NAMALWA (cell line): Measurements from ENCODE around the gene CHRDL1.

ENCODE experiments used
- DNase-seq: peaks from one replicate; pipeline ENCODE4 v3.0.0-alpha.2; 2015; ENCODE audit warnings: low spot score

Gene CHRDL1

GRCh38 chrX:110743679-110744340, 51.8 kb downstream of the CHRDL1 start:
- DNase-seq = no peak

- DNase-seq = no peak
Observed at GRCh38 chrX:110741213-110741796, 54.3 kb downstream of the CHRDL1 start.

- no peak for DNase-seq
Observed at GRCh38 chrX:110734894-110735541, 60.6 kb downstream of the CHRDL1 start.

- no peak for DNase-seq
Observed at GRCh38 chrX:110734271-110734670, 61.3 kb downstream of the CHRDL1 start.

GRCh38 chrX:110733166-110733565, 62.5 kb downstream of the CHRDL1 start:
- DNase-seq = no peak

GRCh38 chrX:110732266-110732665, 63.4 kb downstream of the CHRDL1 start:
- DNase-seq = no peak

GRCh38 chrX:110723844-110724243, 71.8 kb downstream of the CHRDL1 start:
- DNase-seq = no peak

GRCh38 chrX:110722135-110722534, 73.5 kb downstream of the CHRDL1 start:
- no peak for DNase-seq

- no peak for DNase-seq
Observed at GRCh38 chrX:110713666-110714065, 82.0 kb downstream of the CHRDL1 start.

GRCh38 chrX:110706446-110706845, 89.2 kb downstream of the CHRDL1 start:
- DNase-seq = no peak

- DNase-seq = no peak
Observed at GRCh38 chrX:110703641-110704040, 92.0 kb downstream of the CHRDL1 start.

- DNase-seq = no peak
Observed at GRCh38 chrX:110699109-110699508, 96.5 kb downstream of the CHRDL1 start.

- no peak for DNase-seq
Observed at GRCh38 chrX:110698696-110699095, 96.9 kb downstream of the CHRDL1 start.

GRCh38 chrX:110692866-110693265, 102.8 kb downstream of the CHRDL1 start:
- no peak for DNase-seq

GRCh38 chrX:110691446-110691845, 104.2 kb downstream of the CHRDL1 start:
- no peak for DNase-seq

GRCh38 chrX:110684653-110685052, 111.0 kb downstream of the CHRDL1 start:
- DNase-seq = no peak

GRCh38 chrX:110683925-110684324, 111.7 kb downstream of the CHRDL1 start:
- no peak for DNase-seq

GRCh38 chrX:110678591-110678990, 117.0 kb downstream of the CHRDL1 start:
- no peak for DNase-seq

- DNase-seq = no peak
Observed at GRCh38 chrX:110675886-110676285, 119.7 kb downstream of the CHRDL1 start.

- no peak for DNase-seq
Observed at GRCh38 chrX:110671068-110671803, 124.4 kb downstream of the CHRDL1 start.

- no peak for DNase-seq
Observed at GRCh38 chrX:110669572-110669971, 126.0 kb downstream of the CHRDL1 start.

- DNase-seq = no peak
Observed at GRCh38 chrX:110667706-110668105, 127.9 kb downstream of the CHRDL1 start.
